Activated B cell treated with CpG ODN at 0.5 μM for 24 hours (primary cell): ENCODE results near the gene SVEP1. TPM values are rescaled to one million over a fixed set of nuclear protein-coding genes. Genes with fewer than 3 reads are reported as not detected.

Experiments
- ATAC-seq: fragments of 200-7000 bp; cut with Tn5 transposase; one replicate; pipeline ENCODE4 v1.10.0; 2021; ENCODE audit warnings: low read depth, mild to moderate bottlenecking, moderate library complexity
- CTCF ChIA-PET: fragments of 350-600 bp; sonication (Branson Sonifier 250); formaldehyde crosslinking; loops from one replicate; lab custom pipeline; 2021; ENCODE audit warnings: antibody characterized with exemption; lab: Charles Lee
- POLR2A ChIA-PET: fragments of 350-600 bp; sonication (Branson Sonifier 250); formaldehyde crosslinking; loops from one replicate; lab custom pipeline; 2021; ENCODE audit warnings: antibody characterized with exemption; lab: Charles Lee
- DNase-seq: peaks from one replicate; pipeline ENCODE4 v3.0.0; 2022
- H3K27ac Mint-ChIP-seq: one replicate; pipeline ENCODE4 v1.8.0; 2020; ENCODE audit warnings: mixed read lengths
- H3K27me3 Mint-ChIP-seq: one replicate; pipeline ENCODE4 v1.8.0; 2021; ENCODE audit warnings: mixed read lengths
- H3K36me3 Mint-ChIP-seq: one replicate; pipeline ENCODE4 v1.8.0; 2021; ENCODE audit warnings: low read depth, mixed read lengths
- H3K4me1 Mint-ChIP-seq: one replicate; pipeline ENCODE4 v1.8.0; 2021; ENCODE audit warnings: mixed read lengths
- H3K4me3 Mint-ChIP-seq: one replicate; pipeline ENCODE4 v1.8.0; 2020; ENCODE audit warnings: mild to moderate bottlenecking, mixed read lengths
- H3K9me3 Mint-ChIP-seq: one replicate; pipeline ENCODE4 v1.8.0; 2020; ENCODE audit warnings: mixed read lengths
- CTCF ChIP-seq: fragments of 200-600 bp; IDR thresholded peaks from one replicate; pipeline ENCODE4 v1.8.0; 2022; ENCODE audit warnings: antibody characterized with exemption, mild to moderate bottlenecking
- intact Hi-C: fragments of 100-400 bp; cut with micrococcal nuclease; formaldehyde crosslinking; loops from one replicate; pipeline ENCODE4 v1.15.1; 2024
- total RNA-seq: library from RNA; stranded (reverse); gene quantifications from 2 replicates; pipeline ENCODE4 v1.2.3, GENCODE V29; 2022

Gene SVEP1
- total RNA-seq, 1 donor from 2014 or later = not detected

- DNase-seq (no peak), ATAC-seq (no peak)
- H3K4me1 Mint-ChIP-seq = no peaks in the 10 kb centered on the region
- POLR2A ChIA-PET = no interaction called here
- TF ChIP-seq CTCF = no peak
- H3K27ac Mint-ChIP-seq = no peak overlapping the region
- no peaks in the 10 kb centered on the region for H3K36me3 Mint-ChIP-seq
- intact Hi-C loops = no loop called here
- no peak overlapping the region for H3K4me3 Mint-ChIP-seq
- no peaks in the 10 kb centered on the region for H3K9me3 Mint-ChIP-seq
- H3K27me3 Mint-ChIP-seq = no peaks in the 10 kb centered on the region
- CTCF ChIA-PET = no interaction called here
These were observed 23.8 kb downstream of the SVEP1 start for GRCh38 chr9:110555551-110556331.

DNA sequence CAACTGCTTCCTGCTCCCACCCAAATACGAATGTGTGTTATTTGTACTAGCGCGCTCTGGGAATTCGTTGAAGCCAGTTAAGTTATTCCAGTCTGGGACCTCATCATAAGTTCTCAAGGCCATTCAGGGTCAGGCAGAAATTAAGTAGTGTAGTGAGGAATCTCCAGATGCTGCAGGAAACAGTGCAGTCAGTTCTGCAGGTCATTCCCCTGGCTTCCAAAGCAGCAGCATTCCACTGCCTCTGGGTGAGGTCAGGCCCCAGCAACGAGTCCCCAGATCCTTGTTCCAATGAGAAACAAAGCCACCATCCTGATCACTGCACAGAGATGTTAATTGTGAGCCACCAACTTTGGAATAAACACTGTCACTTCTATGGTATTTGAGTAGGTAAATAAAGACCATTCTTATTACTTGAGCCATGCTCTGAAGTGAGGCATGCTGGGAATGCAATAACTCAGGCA lies 33.1 kb downstream of the SVEP1 start:
- no peak for ATAC-seq
- POLR2A ChIA-PET = no interaction called here

DNA sequence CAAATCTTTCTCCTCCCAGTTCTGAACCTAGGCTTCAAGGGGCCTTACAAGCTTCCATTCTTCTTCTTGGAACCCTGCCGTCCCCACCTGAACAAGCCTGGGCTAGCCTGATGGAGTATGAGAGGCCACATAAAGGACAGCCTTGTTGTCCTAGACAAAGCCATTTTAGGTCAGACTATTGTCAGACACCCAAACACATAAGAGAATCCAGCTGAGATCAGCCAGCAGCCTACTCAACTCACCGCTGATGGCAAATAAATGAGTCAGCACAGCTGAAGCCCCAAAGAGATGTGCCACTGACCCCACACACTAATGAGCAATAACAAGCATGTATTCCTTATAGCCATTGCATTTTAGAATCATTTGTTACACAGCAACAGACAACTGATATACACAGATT lies 33.8 kb downstream of the SVEP1 start:
- Mint-ChIP-seq H3K27me3 (peaks cover under 1% of the 10 kb centered on the region), H3K4me1 (no peaks in the 10 kb centered on the region), H3K27ac (no peak overlapping the region), H3K4me3 (no peak overlapping the region), H3K9me3 (no peaks in the 10 kb centered on the region), H3K36me3 (no peaks in the 10 kb centered on the region)
- ChIA-PET POLR2A (no interaction called here), CTCF (no interaction called here)
- ATAC-seq = no peak
- no peak for DNase-seq
- intact Hi-C loops = no loop called here
- TF ChIP-seq CTCF = no peak

More for the DNA sequence above, 33.1 kb downstream of the SVEP1 start:
- DNase-seq = no peak
- intact Hi-C loops = no loop called here
- CTCF ChIA-PET = no interaction called here
- Mint-ChIP-seq H3K27ac (no peak overlapping the region), H3K27me3 (no peaks in the 10 kb centered on the region), H3K36me3 (no peaks in the 10 kb centered on the region), H3K4me1 (no peaks in the 10 kb centered on the region), H3K9me3 (no peaks in the 10 kb centered on the region), H3K4me3 (no peak overlapping the region)
- no peak for TF ChIP-seq CTCF

GRCh38 chr9:110543631-110544051 lies 35.9 kb downstream of the SVEP1 start:
- Mint-ChIP-seq H3K27ac (no peak overlapping the region), H3K9me3 (no peaks in the 10 kb centered on the region), H3K27me3 (peaks cover 4% of the 10 kb centered on the region), H3K36me3 (no peaks in the 10 kb centered on the region), H3K4me3 (no peak overlapping the region), H3K4me1 (no peaks in the 10 kb centered on the region)
- intact Hi-C loops = no loop called here
- ATAC-seq (no peak), DNase-seq (no peak)
- CTCF ChIA-PET = no interaction called here
- POLR2A ChIA-PET = no interaction called here
- TF ChIP-seq CTCF = no peak

DNA sequence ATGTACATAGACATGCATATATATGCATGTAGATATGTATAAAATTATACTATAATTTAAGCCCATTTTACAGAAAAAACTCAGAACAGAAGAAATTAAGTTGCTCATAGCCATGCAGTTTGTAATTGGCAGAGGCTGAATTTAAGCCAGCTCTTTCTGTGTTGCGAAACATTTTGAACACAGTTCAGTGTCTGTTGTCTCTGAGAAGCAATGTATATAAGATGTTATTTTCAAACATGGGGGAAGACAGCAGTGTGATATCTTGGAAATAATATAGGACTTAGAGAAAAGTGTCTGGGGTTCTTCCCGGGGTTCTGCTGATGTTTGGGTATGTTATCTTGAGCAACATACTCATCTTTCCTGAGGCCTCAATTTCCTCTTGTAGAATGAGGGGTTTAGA lies 37.6 kb downstream of the SVEP1 start:
- ATAC-seq = no peak

More for the DNA sequence above, 37.6 kb downstream of the SVEP1 start:
- Mint-ChIP-seq H3K27ac (no peak overlapping the region), H3K9me3 (no peaks in the 10 kb centered on the region), H3K4me1 (no peaks in the 10 kb centered on the region), H3K36me3 (no peaks in the 10 kb centered on the region), H3K27me3 (peaks cover 4% of the 10 kb centered on the region), H3K4me3 (no peak overlapping the region)
- ChIA-PET POLR2A (no interaction called here), CTCF (no interaction called here)
- no peak for DNase-seq
- TF ChIP-seq CTCF = no peak
- intact Hi-C loops = no loop called here
